Measurements from ENCODE around the gene LAMA4. TPM values are rescaled to one million over a fixed set of nuclear protein-coding genes. Genes with fewer than 3 reads are reported as not detected.

Gene LAMA4
- total RNA-seq, 1 experiment from 2014 or later = 1.1 TPM

DNA sequence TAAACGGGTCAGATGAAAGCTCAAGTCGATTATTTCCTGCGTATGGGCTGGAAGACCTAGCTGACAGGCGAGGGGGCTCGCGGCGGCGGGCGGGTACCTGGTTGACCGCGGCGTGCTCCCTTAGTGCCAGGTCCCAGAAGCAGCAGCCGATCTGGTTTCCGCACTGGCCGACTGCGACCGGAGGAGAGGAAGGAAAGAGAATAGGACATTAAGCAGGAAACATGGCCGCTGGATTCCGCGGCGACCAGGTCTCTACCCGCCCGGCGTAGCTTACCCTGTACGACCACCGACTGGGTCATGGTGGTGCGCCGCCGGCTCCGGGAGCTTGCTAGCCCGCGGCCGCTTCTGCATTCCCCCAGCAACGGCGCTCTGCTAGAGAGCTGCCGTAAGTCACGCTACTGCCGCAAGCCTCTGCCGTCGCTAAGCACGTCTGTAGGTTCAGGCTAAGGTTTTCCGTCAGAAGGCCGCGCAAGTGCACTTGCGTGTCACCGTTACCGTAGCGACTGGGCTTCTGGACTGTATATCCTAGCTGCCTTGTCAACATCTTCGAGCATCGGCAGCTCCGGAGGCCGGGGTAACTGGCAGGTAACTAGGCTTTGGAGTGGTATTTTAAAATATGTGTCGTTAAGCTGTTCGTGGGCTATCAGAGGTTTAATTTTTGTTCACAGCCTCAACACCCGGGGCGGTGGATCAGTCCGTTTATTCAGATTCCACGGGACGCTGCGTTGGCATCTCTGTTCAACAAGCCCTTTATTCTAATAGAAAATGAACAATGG, 167.0 kb downstream of the LAMA4 start, which contains the start of the genes FAM229B and TUBE1:
FAM229B (plus strand) TSS at position 456 of the 776 bp plus-strand sequence. CDS start 11,693 bp downstream, outside the sequence.
TUBE1 (minus strand) TSS at position 347 of the 776 bp plus-strand sequence; CDS start at position 299, 48 bp downstream.
- no peak within 1 kb of the TSS for H3T11ph ChIP-seq (ENCODE audit: low read length)
- no peak within 1 kb of the TSS for H2BK20ac ChIP-seq (ENCODE audit: low read depth, low read length, poor library complexity, severe bottlenecking)
- H3K14ac ChIP-seq (ENCODE audit: insufficient read depth, low read length) = peak within 1 kb of the TSS; percentile 59; the same call in 1 of the 2 replicates
- H3K18ac ChIP-seq (ENCODE audit: insufficient read length, low read depth, low read length) = peak within 1 kb of the TSS; percentile 3
- no peak within 1 kb of the TSS for H3K56ac ChIP-seq (ENCODE audit: insufficient read length, low read depth, low read length)
- no peak within 1 kb of the TSS for H2AK5ac ChIP-seq (ENCODE audit: insufficient read length, low read length)
- H3K9me3 ChIP-seq (ENCODE audit: control insufficient read depth, low read depth, low read length) = no peaks in the 10 kb centered on the region
- Mint-ChIP-seq H3K27ac (no peak within 1 kb of the TSS), H3K4me3 (no peak within 1 kb of the TSS), H3K9me3 (no peaks in the 10 kb centered on the region), H3K36me3 (ENCODE audit: insufficient read depth in 1 of 3, low read depth in 3 of 3) (no peaks in the 10 kb centered on the region; a peak in 2 of 7 replicates), H3K27me3 (ENCODE audit: low read depth) (peaks cover 10% of the 10 kb centered on the region), H3K4me1 (no peaks in the 10 kb centered on the region)
- H2BK5ac ChIP-seq (ENCODE audit: insufficient read length, low read length) = no peak within 1 kb of the TSS
- peak within 1 kb of the TSS; percentile 17 for H2AFZ ChIP-seq (ENCODE audit: low read length)
- peak; percentile 97 for DNase-seq
- no peak within 1 kb of the TSS for H2BK15ac ChIP-seq (ENCODE audit: low read depth, low read length)
- no peaks in the 10 kb centered on the region for H3K27me3 ChIP-seq (ENCODE audit: insufficient read depth, low read length)
- H3K27ac ChIP-seq (ENCODE audit: insufficient read length, low read depth, low read length) = no peak within 1 kb of the TSS
- peak within 1 kb of the TSS; percentile 71 for H3K4me2 ChIP-seq (ENCODE audit: insufficient read depth, insufficient read length, low read length)
- H3K4ac ChIP-seq (ENCODE audit: low read depth, low read length) = no peak within 1 kb of the TSS
- H3K23ac ChIP-seq (ENCODE audit: insufficient read length, low read depth, low read length) = no peak within 1 kb of the TSS
- no peaks in the 10 kb centered on the region for H3K4me1 ChIP-seq (ENCODE audit: insufficient read depth, low read length)
- TF ChIP-seq, protein P1, sequence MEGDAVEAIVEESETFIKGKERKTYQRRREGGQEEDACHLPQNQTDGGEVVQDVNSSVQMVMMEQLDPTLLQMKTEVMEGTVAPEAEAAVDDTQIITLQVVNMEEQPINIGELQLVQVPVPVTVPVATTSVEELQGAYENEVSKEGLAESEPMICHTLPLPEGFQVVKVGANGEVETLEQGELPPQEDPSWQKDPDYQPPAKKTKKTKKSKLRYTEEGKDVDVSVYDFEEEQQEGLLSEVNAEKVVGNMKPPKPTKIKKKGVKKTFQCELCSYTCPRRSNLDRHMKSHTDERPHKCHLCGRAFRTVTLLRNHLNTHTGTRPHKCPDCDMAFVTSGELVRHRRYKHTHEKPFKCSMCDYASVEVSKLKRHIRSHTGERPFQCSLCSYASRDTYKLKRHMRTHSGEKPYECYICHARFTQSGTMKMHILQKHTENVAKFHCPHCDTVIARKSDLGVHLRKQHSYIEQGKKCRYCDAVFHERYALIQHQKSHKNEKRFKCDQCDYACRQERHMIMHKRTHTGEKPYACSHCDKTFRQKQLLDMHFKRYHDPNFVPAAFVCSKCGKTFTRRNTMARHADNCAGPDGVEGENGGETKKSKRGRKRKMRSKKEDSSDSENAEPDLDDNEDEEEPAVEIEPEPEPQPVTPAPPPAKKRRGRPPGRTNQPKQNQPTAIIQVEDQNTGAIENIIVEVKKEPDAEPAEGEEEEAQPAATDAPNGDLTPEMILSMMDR (conservative IDR thresholded peaks at IDR 0.05) = no peak
- no peak within 1 kb of the TSS for H4K91ac ChIP-seq (ENCODE audit: insufficient read length, low read depth, low read length)
- H4K20me1 ChIP-seq (ENCODE audit: control insufficient read depth, insufficient read depth, insufficient read length) = no peaks in the 10 kb centered on the region
- H3K79me2 ChIP-seq (ENCODE audit: insufficient read depth, low read length) = no peaks in the 10 kb centered on the region
- peak within 1 kb of the TSS; percentile 53 for H3K9ac ChIP-seq (ENCODE audit: extremely low read depth, insufficient read length, low read length)
- H4K5ac ChIP-seq (ENCODE audit: insufficient read length, low read depth, low read length) = no peak within 1 kb of the TSS
- no peak within 1 kb of the TSS for H4K8ac ChIP-seq (replicated peaks; ENCODE audit: insufficient read length, low read depth, low read length)
- H3K23me2 ChIP-seq (ENCODE audit: insufficient read length, low read depth, low read length, poor library complexity, severe bottlenecking) = no peaks in the 10 kb centered on the region
- no CpG with 5 or more reads among the region's 60 CpGs for WGBS (ENCODE audit: extremely low coverage, insufficient read length, low lambda C conversion rate)
- H3K79me1 ChIP-seq (ENCODE audit: insufficient read depth, low read depth, low read length, poor library complexity, severe bottlenecking) = no peaks in the 10 kb centered on the region
- H2BK120ac ChIP-seq (ENCODE audit: low read depth, low read length, poor library complexity, severe bottlenecking) = no peak within 1 kb of the TSS
- H2BK12ac ChIP-seq (ENCODE audit: insufficient read length, low read depth, low read length) = no peak within 1 kb of the TSS
